Stomach (tissue), 4 donors: Measurements from ENCODE around the gene CELF2.

ENCODE experiments used
- CTCF ChIP-seq, 7 experiments: fragments of 450-650 bp in 4 of 7; fragments of 200-600 bp in 3 of 7; sonication (generic) in 3 of 7; IDR thresholded peaks; one replicate each; pipeline ENCODE4 v1.5.1; 2016 to 2019; ENCODE audit warnings: antibody characterized with exemption in 7 of 7, control low read depth in 2 of 7, mild to moderate bottlenecking in 1 of 7
- POLR2A ChIP-seq, 4 donors: fragments of 450-650 bp; IDR thresholded peaks; one replicate each; pipeline ENCODE4 v1.6.1; 2016; ENCODE audit warnings: antibody characterized with exemption in 4 of 4, control low read depth in 2 of 4, mild to moderate bottlenecking in 1 of 4, moderate library complexity in 1 of 4
- POLR2AphosphoS5 ChIP-seq, 3 donors: sonication (generic); formaldehyde crosslinking; IDR thresholded peaks; one replicate each; pipeline ENCODE4 v1.6.1; 2016; ENCODE audit warnings: antibody characterized with exemption in 3 of 3

- no peak for TF ChIP-seq POLR2A (IDR thresholded peaks at IDR 0.05)
- no peak for TF ChIP-seq CTCF (IDR thresholded peaks at IDR 0.05)
- no peak for TF ChIP-seq POLR2AphosphoS5 (IDR thresholded peaks at IDR 0.05)
Observed at GRCh38 chr10:11324761-11325321, 307.2 kb downstream of the CELF2 start.
